GM19395 (cell line): ENCODE measurements around the gene GALNT6.
"Not testable (repeated sequence)": the region's sequence is repeated elsewhere in the genome, so short reads cannot be mapped to it uniquely, and the experiment has no call there.

ENCODE experiments used
- ATAC-seq: cut with Tn5 transposase; IDR thresholded peaks from one replicate; pipeline ENCODE4 v1.9.1; 2021; ENCODE audit warnings: mild to moderate bottlenecking, moderate library complexity; ENCODE audit not compliant: unreplicated experiment

The GALNT6 gene

GRCh38 chr12:51361161-51362016, 29.8 kb downstream of the GALNT6 start:
- no peak for ATAC-seq

GRCh38 chr12:51360315-51360714, 30.9 kb downstream of the GALNT6 start:
- no peak for ATAC-seq

- no peak for ATAC-seq
Measured at GRCh38 chr12:51359851-51360250, 31.4 kb downstream of the GALNT6 start.

- ATAC-seq = no peak
Measured at GRCh38 chr12:51358496-51358895, 32.7 kb downstream of the GALNT6 start.

DNA sequence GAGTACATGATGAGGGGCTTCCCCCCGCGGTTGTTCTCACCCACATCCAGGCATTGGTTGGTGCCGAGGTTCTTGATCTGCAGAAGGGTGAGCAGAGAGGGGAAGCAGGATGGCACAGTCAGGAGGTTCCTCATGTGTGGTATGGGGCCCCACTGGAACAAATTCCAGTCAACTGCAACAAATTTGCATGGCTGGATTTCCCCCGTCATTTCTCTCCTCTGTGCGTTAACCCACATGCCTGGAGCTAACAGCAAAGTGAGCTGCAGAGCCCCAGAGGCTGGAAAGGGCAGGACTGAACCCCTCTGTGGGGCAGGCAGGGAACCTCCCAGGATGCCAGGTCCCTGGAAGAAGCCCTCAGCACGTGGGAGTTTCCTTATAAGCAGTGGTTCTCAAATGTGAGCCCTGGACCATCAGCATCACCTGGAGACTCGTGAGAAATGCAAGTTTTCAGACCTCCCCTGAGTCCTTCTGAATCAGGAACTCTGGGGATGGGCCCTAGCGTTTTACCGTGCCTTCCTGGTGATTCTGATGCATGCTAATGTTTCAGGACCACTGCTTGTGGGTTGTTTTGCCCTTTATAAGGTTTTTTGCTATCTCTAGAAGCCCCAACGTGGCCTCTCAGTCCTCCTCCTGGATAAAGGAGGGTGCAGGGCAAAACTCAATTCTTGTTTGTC, 33.7 kb downstream of the GALNT6 start:
- no peak for ATAC-seq

DNA sequence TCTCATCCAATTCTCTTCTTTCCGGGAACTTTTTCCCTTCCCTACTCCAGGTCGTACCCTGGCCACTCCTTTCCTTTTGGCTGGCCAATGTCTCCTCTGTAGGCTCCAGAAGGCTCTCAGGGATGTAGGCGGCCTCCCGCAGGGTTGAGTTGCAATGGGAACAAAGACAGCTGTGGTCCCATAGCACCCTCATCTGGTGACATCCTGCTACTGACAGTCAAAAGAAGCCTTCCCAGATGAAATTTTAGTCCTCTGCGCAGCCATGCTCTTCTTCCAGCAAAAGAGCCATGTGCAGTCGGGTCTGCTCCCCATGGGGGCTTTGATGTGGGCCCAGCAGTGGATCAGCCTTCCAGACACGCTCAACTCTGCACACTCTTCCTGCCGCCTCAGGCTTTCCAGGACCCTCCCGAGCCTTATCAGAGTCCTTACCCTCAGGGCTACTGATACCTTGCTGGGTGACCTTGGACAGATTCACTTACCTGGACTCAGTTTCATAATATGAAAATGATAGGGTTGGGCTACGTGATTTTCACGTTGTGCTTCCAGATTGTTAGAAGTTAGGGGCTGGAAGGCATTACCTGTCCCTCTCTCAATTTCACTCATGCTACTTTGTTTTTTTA, 39.2 kb downstream of the GALNT6 start:
- no peak for ATAC-seq

- ATAC-seq = no peak
Measured at GRCh38 chr12:51349026-51349425, 42.2 kb downstream of the GALNT6 start.

GRCh38 chr12:51348116-51348515, 43.1 kb downstream of the GALNT6 start:
- ATAC-seq = no peak

DNA sequence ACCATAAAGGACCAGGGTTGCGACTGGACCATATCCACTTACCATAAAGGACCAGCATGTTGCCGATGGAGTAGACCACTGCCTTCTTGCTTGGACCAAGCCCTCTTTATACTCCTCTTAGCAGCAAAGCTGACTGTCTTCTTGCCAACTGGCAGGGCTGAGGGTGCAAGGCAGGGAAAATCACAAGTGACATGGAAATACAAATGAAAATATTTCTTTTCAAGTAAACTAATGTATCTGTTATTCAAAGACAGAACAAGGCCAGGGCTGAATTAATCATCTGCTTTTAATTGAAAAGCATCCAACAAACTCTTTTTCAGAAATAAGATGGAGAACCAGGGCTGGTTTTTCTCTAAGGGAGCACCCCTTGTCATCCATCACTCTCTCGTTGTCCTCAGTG, 44.6 kb downstream of the GALNT6 start, which contains the start of gene CELA1:
TSS of gene CELA1 (minus strand) at position 99 of the 400 bp plus-strand sequence. CDS start at position 58, 41 bp downstream.
- ATAC-seq = no peak

- ATAC-seq = no peak
Measured at GRCh38 chr12:51345681-51346080, 45.5 kb downstream of the GALNT6 start.

- ATAC-seq = no peak
Measured at GRCh38 chr12:51343201-51343600, 48.0 kb downstream of the GALNT6 start.

- no peak for ATAC-seq
Measured at GRCh38 chr12:51342416-51342815, 48.8 kb downstream of the GALNT6 start.

DNA sequence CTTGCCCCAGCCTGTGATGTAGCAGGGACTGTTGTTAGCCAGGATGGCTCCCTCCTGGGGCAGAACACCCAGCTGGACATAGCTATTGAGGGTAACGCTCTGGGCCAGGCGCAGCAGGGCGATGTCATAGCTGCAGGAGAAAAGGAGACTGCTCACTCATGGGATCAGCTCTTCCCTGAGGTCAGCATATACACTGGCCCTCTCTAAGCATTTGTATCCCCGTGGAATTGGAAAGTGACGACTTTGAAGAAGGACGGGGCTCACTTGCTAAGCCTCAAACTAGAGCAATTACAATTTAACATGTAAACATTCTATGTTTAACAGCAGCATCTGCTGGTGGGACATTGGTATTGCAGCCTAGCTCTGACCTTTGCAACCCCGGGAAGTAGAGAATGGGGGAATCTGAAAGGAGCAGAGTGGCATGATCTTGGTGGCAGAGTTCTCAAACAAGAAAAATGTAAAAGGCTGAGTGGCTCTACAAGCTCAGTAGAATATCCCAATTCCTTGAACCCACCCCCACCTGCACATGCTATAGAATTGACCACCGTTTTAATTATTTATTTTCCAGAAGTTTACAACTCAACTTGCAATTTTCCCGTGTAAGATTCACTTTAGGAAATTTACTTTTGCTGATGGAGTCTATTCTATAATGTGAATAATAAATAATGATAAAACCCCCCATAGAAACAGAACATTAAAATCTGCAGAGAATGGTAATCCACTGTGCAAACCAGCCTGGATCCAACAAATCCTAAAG, 49.8 kb downstream of the GALNT6 start:
- no peak for ATAC-seq

DNA sequence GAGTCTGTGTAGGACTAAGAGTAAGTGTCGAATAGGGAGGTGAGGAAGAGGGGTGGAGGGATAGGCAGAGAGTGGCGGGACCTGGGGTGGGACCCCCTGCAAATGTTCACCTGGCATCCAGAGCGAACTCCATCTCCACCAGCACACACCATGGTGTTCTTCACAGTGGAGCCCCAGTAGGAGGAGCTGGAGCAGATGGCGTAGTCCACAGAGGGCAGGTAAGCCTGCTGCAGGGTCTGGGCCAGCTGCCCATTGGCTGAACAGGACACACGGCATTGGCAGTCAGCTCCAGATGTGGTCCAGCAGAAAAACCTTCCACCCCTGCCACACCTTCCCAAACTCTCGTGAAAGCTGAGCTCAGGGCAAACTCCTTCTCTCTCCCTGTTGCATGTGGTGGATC, 51.5 kb downstream of the GALNT6 start:
- ATAC-seq = no peak

- not testable (repeated sequence) for ATAC-seq
Measured at GRCh38 chr12:51337336-51337735, 53.9 kb downstream of the GALNT6 start.

GRCh38 chr12:51335931-51336330, 55.3 kb downstream of the GALNT6 start:
- no peak for ATAC-seq

- ATAC-seq = no peak
Measured at GRCh38 chr12:51334764-51335163, 56.4 kb downstream of the GALNT6 start.

DNA sequence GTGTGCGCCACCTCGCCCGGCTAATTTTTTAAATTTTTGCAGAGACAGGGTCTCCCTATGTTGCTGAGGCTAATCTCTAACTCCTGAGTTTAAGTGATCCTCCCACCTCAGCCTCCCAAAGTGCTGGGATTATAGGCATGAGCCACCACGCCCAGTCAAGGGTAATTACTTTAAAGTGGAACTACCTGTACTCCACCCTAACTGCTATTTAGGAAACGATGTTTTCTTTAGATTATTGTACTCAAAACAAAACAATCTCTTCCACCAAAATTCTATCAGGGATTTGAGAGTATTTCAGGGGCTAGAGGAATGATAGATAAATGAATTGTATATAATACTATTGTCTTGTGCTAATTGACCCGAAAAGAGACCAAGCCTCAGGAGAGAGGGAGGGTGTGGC, 57.7 kb downstream of the GALNT6 start:
- no peak for ATAC-seq

DNA sequence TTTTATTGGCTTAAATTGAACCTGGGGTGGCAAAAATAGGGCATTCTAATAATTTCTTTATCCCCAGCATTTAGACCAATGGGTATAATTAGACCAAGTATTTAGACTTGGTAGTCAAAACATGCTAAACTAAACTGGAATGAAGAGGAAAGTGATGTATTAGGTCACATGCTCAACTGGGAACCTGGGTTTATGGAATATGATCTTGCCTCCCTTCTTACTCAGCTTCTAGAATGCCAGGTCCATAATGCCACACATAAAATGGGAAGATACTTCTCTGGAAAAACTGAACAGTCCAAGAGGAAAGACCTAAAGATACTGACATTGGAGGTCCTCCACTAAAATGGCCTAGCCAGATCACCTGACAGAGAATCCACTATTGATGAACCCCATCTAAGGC, 61.0 kb downstream of the GALNT6 start:
- no peak for ATAC-seq

- ATAC-seq = no peak
Measured at GRCh38 chr12:51329742-51330141, 61.5 kb downstream of the GALNT6 start.

DNA sequence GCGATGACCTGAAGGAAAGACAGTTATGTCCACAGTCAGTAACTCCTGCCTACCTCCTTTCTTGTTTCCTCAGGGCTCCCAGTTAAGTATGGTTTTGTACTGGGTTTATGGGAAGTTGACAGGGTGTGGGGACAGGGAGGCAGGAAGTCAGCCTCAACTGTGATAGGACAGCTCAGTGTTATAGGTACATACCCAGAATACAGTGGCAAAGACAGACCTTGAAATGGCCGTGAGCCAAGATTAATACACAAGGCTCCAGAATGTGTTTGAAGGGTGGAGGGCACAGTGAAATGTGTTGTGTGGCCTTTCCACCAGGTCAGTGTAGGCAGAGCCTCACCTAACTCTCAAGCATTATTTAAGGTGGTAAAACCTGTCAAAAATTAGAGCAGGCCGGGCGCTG, 62.6 kb downstream of the GALNT6 start:
- no peak for ATAC-seq
